ENCODE measurements around the gene ZSCAN18. TPM values are rescaled to one million over a fixed set of nuclear protein-coding genes. Genes with fewer than 3 reads are reported as not detected.
"Not testable (repeated sequence)": the region's sequence is repeated elsewhere in the genome, so short reads cannot be mapped to it uniquely, and the experiment has no call there.

ZSCAN18 gene
- 9.2 and 16.0 TPM in 2 replicates for total RNA-seq (2014; rRNA removed; shearing (Covaris generic))

- Histone ChIP-seq H3K36me3 (replicated peaks; ENCODE audit: control insufficient read depth, insufficient read depth, low read length) (no peaks in the 10 kb centered on the region), H3K27me3 (ENCODE audit: control insufficient read depth, insufficient read depth, low read length) (no peaks in the 10 kb centered on the region), H3K4me3 (ENCODE audit: insufficient read depth, low read depth, low read length) (peak within 1 kb of the TSS; percentile 82)
- peak; percentile 99 for DNase-seq
Measured at GRCh38 chr19:58097781-58098681, at the start of gene ZSCAN18. ZSCAN18 (minus strand) TSS chr19:58098231; CDS start chr19:58090267, 7,964 bp downstream.

DNA sequence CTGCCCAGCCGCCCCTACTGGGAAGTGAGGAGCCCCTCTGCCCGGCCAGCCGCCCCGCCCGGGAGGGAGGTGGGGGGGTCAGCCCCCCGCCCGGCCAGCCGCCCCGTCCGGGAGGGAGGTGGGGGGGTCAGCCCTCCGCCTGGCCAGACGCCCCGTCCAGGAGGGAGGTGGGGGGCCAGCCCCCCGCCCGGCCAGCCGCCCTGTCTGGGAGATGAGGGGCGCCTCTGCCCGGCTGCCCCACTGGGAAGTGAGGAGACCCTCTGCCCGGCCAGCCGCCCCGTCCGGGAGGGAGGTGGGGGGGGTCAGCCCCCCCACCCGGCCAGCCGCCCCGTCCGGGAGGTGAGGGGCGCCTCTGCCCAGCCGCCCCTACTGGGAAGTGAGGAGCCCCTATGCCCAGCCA lies 49.4 kb upstream of the ZSCAN18 start:
- DNase-seq; H3K36me3 ChIP-seq (replicated peaks; ENCODE audit: control insufficient read depth, insufficient read depth, low read length); H3K27me3 ChIP-seq (ENCODE audit: control insufficient read depth, insufficient read depth, low read length); H3K4me3 ChIP-seq (ENCODE audit: insufficient read depth, low read depth, low read length): not testable (repeated sequence)

DNA sequence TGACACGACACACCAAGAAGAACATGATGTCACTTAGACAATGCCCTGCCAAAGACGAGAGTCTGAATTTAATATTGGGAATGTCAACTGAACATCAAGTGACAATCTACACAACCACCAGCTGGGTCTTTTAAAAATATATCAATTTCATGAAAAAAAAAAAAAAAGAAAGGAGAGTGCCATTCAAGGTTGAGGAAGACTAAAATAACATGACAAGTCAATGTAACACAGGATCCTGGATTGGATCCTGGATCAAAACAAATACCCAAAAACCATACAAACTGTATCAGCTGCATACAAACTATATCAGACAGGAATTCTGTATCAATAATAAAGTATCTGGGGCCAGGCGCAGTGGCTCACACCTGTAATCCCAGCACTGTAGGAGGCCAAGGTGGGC lies 47.8 kb upstream of the ZSCAN18 start:
- no peak for DNase-seq
- Histone ChIP-seq H3K27me3 (ENCODE audit: control insufficient read depth, insufficient read depth, low read length) (no peaks in the 10 kb centered on the region), H3K4me3 (ENCODE audit: insufficient read depth, low read depth, low read length) (no peak overlapping the region), H3K36me3 (replicated peaks; ENCODE audit: control insufficient read depth, insufficient read depth, low read length) (no peaks in the 10 kb centered on the region; the same call in 1 of the 2 replicates)

GRCh38 chr19:58134244-58134643 lies 36.2 kb upstream of the ZSCAN18 start:
- Histone ChIP-seq H3K27me3 (ENCODE audit: control insufficient read depth, insufficient read depth, low read length) (no peaks in the 10 kb centered on the region), H3K36me3 (replicated peaks; ENCODE audit: control insufficient read depth, insufficient read depth, low read length) (peaks cover 13% of the 10 kb centered on the region), H3K4me3 (ENCODE audit: insufficient read depth, low read depth, low read length) (no peak overlapping the region)
- no peak for DNase-seq

DNA sequence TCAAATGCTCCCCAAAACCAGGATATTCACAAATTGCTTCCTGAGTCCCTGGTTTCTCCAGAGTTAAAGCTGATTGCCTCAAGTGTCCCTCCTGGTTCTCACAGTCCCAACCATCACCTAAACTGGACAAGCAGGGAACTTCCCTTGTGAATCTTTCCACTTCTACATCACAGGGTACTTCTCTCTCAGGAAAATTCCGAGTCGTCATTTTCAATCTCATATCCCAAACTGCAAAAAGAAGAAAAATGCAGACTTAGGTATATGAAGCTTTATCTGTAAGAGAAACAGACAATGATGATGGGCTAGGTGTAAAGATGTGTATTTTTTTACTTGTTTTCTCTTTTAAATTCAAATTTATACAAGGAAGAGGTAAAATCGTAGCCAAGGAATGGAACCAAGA lies 31.3 kb upstream of the ZSCAN18 start:
- Histone ChIP-seq H3K27me3 (ENCODE audit: control insufficient read depth, insufficient read depth, low read length) (no peaks in the 10 kb centered on the region), H3K36me3 (replicated peaks; ENCODE audit: control insufficient read depth, insufficient read depth, low read length) (peaks cover 25% of the 10 kb centered on the region), H3K4me3 (ENCODE audit: insufficient read depth, low read depth, low read length) (no peak overlapping the region)
- no peak for DNase-seq

DNA sequence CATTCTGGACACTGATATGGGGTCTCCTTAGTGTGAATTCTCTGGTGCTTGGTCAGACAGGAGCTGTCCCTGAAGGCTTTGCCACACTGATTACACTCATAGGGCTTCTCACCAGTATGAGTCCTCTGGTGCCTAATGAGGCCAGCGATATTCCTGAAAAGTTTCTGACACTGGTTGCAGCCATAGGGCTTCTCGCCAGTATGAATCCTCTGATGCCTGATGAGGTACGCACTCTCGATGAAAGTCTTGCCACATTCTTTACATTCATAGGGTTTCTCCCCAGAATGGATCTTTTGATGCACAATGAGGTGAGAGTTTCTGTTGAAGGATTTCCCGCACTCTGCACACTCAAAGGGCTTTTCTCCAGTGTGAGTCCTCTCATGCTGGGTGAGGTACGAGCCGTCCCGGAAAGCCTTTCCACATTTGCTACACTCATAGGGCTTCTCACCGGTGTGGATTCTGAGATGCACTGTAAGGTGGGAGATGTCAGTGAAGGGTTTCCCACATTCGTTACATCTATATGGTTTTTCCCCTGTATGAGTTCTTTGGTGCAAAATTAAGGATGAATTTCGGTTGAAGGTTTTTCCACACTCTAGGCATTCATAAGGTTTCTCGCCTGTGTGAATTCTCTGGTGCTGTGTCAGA lies 30.1 kb upstream of the ZSCAN18 start:
- no peaks in the 10 kb centered on the region for H3K27me3 ChIP-seq (ENCODE audit: control insufficient read depth, insufficient read depth, low read length)
- DNase-seq = no peak
- H3K36me3 ChIP-seq (replicated peaks; ENCODE audit: control insufficient read depth, insufficient read depth, low read length) = peaks cover 25% of the 10 kb centered on the region
- H3K4me3 ChIP-seq (ENCODE audit: insufficient read depth, low read depth, low read length) = no peak overlapping the region

DNA sequence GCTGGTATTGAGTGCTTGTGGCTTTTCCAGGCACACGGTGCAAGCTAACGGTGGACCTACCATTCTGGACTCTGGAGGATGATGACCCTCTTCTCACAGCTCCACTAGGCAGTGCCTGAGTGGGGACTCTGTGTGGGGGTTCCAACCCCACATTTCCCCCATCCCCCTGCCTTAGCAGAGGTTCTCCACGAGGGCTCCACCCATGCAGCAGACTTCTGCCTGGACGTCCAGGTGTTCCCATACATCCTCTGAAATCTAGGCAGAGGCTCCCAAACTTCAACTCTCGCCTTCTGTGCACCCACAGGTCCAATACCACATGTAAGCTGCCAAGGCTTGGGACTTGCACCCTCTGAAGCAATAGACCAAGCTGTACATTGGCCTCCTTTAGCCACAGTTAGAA lies 25.3 kb upstream of the ZSCAN18 start:
- Histone ChIP-seq H3K27me3 (ENCODE audit: control insufficient read depth, insufficient read depth, low read length) (no peaks in the 10 kb centered on the region), H3K4me3 (ENCODE audit: insufficient read depth, low read depth, low read length) (no peak overlapping the region), H3K36me3 (replicated peaks; ENCODE audit: control insufficient read depth, insufficient read depth, low read length) (peaks cover 7% of the 10 kb centered on the region)
- no peak for DNase-seq

DNA sequence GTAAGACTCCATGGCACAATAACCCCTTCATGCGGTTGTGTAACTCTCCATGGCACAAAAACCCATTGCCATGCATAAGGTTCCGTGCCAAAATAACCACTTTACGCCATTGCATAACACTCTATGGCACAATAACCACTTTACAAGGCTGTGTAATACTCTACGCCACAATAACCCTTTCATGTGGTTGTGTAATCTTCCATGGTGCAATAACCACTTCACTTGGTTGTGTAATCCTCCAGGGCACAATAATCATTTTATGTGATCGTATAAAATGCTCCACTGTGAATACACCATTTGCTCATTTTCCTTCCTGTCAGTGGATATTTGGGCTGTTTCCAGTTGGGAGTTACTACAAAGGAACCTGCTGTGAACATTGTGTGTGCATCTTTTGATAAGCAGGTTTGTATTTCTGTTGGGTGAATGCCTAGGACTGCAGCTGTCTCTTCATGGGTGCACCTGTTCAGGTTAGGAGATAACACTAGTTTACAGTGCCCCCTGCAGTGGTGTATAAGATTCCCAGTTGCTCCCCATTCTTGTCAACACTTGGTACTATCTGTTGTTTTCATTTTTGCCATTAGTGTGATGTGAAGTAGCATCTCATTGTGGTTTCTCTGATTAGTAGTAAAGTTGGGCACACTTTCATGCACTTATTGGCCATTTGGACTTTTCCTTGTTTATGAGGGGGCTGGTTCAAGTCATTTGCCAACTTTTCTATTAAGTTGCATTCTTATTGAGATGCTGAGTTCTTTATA lies 21.1 kb upstream of the ZSCAN18 start:
- Histone ChIP-seq H3K36me3 (replicated peaks; ENCODE audit: control insufficient read depth, insufficient read depth, low read length) (no peaks in the 10 kb centered on the region), H3K4me3 (ENCODE audit: insufficient read depth, low read depth, low read length) (no peak overlapping the region), H3K27me3 (ENCODE audit: control insufficient read depth, insufficient read depth, low read length) (no peaks in the 10 kb centered on the region)
- no peak for DNase-seq

DNA sequence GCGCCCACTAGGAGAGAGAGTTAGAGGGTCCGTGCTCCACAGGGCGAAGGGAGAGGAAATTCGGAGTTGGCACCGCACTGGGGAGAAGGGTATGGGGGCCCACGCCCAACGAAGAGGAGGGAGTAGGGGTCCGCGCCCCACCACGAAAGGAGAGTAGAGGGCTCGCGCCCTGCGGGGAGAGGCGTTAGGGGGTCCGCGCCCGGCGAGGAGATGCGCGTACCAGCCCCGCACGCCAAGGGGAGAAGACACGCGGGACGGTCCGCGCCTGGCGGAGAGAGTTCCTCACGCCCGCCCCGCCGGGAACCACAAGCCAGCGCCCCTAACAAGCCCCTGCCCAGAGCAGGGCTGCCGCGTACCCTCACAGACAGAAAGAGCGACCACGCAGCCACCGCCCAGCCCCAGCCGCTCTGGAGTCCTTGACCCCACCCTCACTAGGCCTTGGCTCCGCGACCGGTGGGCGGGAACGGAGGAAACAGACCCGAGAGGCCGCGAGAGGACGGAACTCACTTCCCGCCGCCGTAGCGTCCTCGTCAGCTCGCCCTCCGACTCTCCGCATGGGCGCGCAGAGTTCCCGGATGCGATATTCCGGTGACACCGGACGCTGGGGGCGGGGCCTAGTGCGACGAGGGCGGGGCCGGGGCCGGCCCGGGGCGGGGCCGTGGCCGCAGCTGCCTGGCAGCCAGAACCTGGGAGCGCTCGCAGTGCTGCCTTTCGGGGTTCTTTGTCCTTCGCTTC lies 20.0 kb upstream of the ZSCAN18 start:
- H3K36me3 ChIP-seq (replicated peaks; ENCODE audit: control insufficient read depth, insufficient read depth, low read length) = no peaks in the 10 kb centered on the region
- H3K27me3 ChIP-seq (ENCODE audit: control insufficient read depth, insufficient read depth, low read length) = no peaks in the 10 kb centered on the region
- H3K4me3 ChIP-seq (ENCODE audit: insufficient read depth, low read depth, low read length) = no peak overlapping the region
- DNase-seq = peak; percentile 33

DNA sequence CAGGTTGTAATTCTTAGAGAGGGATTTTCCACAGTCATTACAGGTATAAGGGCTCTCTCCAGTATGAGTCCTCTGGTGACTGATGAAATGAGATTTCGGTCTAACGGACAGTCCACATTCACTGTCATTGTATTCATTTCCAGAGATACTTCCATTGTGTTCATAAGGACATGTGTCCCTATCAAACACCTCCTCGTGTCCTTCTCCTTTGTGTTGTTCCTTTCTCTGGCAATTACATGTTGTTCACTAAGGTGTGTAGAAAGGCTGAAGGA lies 10.5 kb upstream of the ZSCAN18 start:
- no peak for DNase-seq
- Histone ChIP-seq H3K36me3 (replicated peaks; ENCODE audit: control insufficient read depth, insufficient read depth, low read length) (no peaks in the 10 kb centered on the region), H3K4me3 (ENCODE audit: insufficient read depth, low read depth, low read length) (no peak overlapping the region), H3K27me3 (ENCODE audit: control insufficient read depth, insufficient read depth, low read length) (no peaks in the 10 kb centered on the region)

GRCh38 chr19:58107778-58108545 lies 9.9 kb upstream of the ZSCAN18 start:
- Histone ChIP-seq H3K27me3 (ENCODE audit: control insufficient read depth, insufficient read depth, low read length) (no peaks in the 10 kb centered on the region), H3K36me3 (replicated peaks; ENCODE audit: control insufficient read depth, insufficient read depth, low read length) (no peaks in the 10 kb centered on the region), H3K4me3 (ENCODE audit: insufficient read depth, low read depth, low read length) (no peak overlapping the region)
- DNase-seq = no peak

- DNase-seq = no peak
- Histone ChIP-seq H3K36me3 (replicated peaks; ENCODE audit: control insufficient read depth, insufficient read depth, low read length) (no peaks in the 10 kb centered on the region), H3K4me3 (ENCODE audit: insufficient read depth, low read depth, low read length) (peak overlapping the region; percentile 2; the same call in 1 of the 2 replicates), H3K27me3 (ENCODE audit: control insufficient read depth, insufficient read depth, low read length) (no peaks in the 10 kb centered on the region)
Measured at GRCh38 chr19:58098682-58098998, 609 bp upstream of the ZSCAN18 start.

DNA sequence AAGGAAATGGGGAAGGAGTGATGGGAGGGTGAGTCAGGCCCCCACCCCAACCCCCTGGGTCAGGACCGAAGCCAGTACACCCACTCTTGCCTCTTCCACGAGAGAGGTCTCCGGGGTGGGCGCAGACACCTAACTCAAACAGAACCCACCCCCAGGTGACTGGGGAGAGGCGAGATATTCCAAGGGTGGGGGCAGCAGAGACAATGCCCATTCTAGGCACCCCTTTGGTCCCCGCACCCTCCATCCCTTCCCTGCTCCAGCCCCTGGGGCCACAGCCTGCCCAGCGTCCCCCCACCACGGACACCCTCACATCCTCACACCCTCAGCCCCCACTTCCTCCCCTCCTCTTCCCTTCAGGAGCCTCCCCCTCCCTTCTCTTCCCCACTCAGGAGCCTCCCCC lies 682 bp downstream of the ZSCAN18 start:
- H3K36me3 ChIP-seq (replicated peaks; ENCODE audit: control insufficient read depth, insufficient read depth, low read length) = no peaks in the 10 kb centered on the region
- peak overlapping the region; percentile 82; the same call in 1 of the 2 replicates for H3K4me3 ChIP-seq (ENCODE audit: insufficient read depth, low read depth, low read length)
- no peak for DNase-seq
- no peaks in the 10 kb centered on the region for H3K27me3 ChIP-seq (ENCODE audit: control insufficient read depth, insufficient read depth, low read length)

GRCh38 chr19:58096884-58097283 lies 1.1 kb downstream of the ZSCAN18 start:
- Histone ChIP-seq H3K27me3 (ENCODE audit: control insufficient read depth, insufficient read depth, low read length) (no peaks in the 10 kb centered on the region), H3K4me3 (ENCODE audit: insufficient read depth, low read depth, low read length) (no peak overlapping the region), H3K36me3 (replicated peaks; ENCODE audit: control insufficient read depth, insufficient read depth, low read length) (no peaks in the 10 kb centered on the region)
- DNase-seq = no peak

All from H7 (cell line).